GM23248 (cell line): Measurements from ENCODE around the gene TTC32.

ENCODE experiments used
- EZH2 ChIP-seq: fragments of 200-600 bp; sonication (generic); IDR thresholded peaks from 2 replicates; pipeline ENCODE4 v1.6.1; 2018; ENCODE audit warnings: antibody characterized with exemption, mild to moderate bottlenecking; ENCODE audit not compliant: insufficient read depth, poor library complexity, severe bottlenecking
- EZH2phosphoT487 ChIP-seq: fragments of 200-600 bp; sonication (generic); IDR thresholded peaks from 2 replicates; pipeline ENCODE4 v1.6.1; 2018; ENCODE audit warnings: antibody characterized with exemption, moderate library complexity, mild to moderate bottlenecking, low read depth; ENCODE audit not compliant: insufficient read depth

- TF ChIP-seq EZH2 (no peak), EZH2phosphoT487 (no peak)
Observed at GRCh38 chr2:19894134-19894792, 7.5 kb downstream of the TTC32 start.
